NCI-H1417 treated with DMSO at 0.1 percent for 48 hours (cell line): Measurements from ENCODE around the gene RXFP4.

ENCODE experiments used
- DNase-seq: peaks from one replicate; lab custom pipeline; 2025; lab: John Stamatoyannopoulos, UW

Gene RXFP4

DNA sequence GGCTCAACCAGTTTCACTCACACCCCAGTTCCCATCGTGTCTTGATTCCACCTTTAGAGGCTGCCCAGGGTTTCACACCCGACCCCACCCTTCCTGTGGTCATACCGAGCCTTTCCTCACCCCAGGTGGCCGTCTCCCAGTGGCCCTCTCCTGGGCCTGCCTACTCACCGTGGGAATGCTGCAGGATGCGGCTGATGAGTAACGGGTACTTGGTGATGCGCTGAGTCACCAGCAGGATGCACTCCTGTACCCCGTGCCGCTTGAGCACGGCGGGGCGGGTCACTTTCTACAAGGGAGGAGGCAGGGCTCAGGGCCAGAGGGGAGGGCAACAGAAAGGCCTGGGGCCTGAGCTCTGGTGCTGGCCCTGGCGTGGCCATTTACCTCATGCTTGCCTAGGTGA, 20.5 kb downstream of the RXFP4 start:
- no peak for DNase-seq

DNA sequence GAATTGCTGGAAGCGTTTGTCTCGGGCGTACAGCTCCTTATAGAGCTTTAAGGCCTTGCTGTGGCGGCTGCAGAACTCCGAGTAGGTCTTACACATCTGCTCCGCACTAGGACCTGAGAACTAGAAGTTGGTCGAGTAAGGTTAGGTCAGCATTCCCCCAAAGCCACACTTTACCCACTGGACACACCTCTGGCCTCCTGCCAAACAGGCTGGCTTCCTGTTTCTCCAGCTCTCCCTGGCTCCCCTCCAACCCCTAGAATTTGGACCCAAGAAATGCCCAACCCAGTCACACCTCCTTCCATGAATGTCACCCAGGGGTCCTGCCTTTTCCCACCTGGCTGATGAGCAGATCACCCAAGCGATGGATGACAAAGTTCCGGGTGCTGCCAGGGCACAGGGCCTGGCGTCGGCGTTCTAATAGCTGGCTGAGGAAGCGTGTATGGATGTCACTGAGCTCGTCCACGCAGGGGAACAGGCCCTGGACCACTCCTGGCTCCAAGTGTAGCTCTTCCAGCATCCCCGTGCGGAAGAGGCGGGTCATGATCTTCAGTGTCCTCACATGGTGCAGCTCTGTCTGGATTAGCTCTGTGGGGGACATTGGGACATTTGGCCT, 21.3 kb downstream of the RXFP4 start:
- DNase-seq = no peak

DNA sequence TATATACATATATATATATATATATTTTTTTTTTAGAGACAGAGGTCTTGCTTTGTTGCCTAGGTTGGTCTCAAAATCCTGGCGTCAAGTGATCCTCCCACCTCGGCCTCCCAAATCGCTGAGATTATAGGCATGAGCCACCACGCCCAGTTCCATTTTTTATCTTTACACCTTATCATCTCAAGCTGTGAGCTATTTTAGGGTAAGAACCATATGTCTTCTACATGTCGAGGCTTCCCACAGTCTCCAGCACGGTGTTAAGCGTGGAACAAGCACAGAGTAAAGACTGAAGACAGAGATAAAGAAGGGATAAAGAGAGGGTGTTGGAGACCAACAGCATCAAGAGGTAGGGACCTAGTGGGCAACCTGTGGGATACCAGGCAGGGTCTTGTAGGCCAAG, 22.8 kb downstream of the RXFP4 start:
- DNase-seq = no peak

GRCh38 chr1:155966135-155966534, 24.7 kb downstream of the RXFP4 start:
- DNase-seq = no peak

DNA sequence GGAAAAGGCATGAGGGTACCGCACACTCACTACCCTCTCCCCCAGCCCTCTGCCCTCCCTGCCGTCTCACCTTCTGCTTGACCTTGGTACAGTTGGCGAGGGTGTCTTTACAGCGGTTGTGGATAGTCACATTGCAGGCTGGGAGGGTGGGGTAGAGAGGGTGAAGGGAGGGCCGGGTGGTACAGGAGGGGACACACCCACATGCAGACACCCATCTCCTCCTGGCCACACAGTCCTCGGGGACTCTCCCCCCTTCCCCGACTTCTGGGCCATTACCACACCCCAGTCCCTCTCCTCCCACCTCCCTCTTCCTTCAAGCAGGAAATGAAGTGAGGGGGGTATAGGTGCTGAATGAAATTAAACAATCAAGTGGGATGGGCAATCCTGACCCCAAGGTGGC, 25.3 kb downstream of the RXFP4 start:
- no peak for DNase-seq

- DNase-seq = no peak
Observed at GRCh38 chr1:155967341-155968050, 26.1 kb downstream of the RXFP4 start.

DNA sequence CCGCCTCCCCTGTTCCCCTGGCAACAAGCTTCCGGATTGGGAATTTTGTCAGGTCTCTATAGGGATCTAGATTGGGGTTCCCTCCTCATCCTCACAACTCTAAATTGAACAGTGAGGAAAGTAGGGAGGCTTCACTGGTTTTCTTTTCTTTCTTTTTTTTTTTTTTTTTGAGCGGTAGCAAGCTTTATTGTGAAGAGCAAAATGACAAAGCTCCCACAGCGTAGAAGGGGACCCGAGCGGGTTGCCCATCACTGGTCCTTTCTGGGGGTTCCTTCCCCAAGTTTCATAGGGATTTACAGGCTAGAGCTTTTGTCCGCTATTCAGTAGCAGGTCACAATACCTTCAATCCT, 26.6 kb downstream of the RXFP4 start:
- DNase-seq = no peak

- no peak for DNase-seq
Observed at GRCh38 chr1:155968670-155969069, 27.2 kb downstream of the RXFP4 start.

- no peak for DNase-seq
Observed at GRCh38 chr1:155969377-155969791, 27.9 kb downstream of the RXFP4 start.

DNA sequence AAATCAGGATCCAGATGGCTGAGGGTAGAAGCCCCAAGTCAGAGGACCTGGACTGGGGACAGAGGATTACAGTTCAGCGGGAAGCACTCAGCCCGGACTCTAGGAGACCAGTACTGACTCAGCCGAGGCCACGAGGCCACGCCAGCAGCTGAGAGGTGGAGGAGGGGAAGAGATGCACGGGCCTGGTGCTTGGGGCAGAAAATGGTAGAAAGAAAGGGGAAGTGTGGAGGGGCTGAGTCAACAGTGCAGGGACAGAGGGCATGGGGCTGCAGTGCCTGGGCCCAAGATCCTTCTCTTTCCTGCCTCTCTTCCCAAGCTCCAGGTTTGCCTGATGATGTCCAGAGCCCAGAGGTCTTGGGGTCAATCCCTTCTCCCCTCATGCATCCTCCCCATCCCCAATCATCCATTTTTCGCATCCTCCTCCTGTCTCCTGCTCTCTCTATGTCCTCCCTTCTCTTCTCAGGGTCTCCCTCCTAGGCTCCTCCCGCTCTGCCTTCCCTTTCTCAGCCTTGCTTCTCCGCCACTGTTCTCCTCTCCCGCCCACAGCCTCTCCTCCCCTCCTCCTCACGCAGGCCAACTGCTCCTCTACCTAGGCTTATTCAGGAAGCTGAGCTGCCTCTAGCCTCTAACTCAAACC, 29.2 kb downstream of the RXFP4 start:
- no peak for DNase-seq

- no peak for DNase-seq
Observed at GRCh38 chr1:155971910-155972809, 30.7 kb downstream of the RXFP4 start.

DNA sequence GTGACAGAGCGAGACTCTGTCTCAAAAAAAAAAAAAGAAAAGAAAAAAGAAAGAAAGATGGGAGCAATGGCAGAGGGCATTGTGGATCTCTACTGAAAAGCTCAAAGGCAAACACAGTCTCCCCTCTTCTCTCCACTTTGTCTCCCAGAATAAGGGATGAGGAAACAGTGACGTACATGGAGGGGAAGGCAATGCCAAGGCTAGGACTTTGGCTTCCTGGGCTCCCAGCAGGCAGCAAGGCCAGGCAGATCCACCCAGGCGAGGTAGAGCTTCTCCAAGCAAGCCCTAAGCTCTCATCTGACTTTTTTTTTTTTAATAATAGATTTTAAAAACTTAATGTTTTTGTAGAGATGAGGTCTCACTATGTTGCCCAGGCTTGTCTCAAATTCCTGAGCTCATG, 32.3 kb downstream of the RXFP4 start:
- no peak for DNase-seq

DNA sequence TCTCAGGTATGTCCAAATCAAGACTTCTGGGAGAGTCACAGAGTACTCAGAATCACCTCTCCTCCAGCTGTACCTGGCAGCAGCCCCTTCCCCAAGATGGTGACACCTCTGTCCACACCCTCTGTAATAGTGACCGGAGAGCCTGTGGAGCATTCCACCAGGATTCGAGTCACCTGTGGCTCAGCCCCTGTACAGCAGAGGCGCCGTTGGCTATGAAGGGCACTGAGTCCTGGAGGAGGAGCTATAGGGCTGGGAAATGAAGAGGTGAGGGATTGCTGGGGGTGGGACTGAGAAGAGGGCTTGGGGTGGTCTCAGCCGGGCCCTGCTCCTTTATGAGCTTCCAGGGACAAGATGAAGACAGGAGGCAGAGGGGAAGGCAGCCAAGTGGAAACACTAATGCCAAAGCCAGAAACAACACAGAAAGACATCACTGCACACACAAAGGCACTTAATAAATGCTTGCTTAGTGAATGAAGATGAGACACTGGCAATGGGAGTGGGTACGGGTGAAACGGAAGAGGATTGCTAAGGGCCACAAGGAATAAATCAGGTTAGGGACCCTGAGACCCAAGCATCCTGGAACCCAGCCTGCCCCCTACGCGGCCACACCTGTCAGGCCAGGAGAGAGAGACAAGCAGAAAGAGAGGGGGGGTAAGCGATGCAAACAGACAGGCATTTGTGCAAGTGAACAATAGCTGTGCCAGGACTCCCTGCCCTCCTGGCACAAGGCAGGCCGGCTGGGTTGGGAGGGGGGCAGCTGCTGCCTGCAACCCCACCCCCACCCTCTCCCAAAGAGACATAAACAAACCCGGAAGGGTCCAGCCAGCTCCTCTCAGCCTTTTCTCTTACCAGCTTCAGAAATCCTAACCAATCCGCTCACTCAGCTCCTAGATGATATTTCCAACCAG, 33.0 kb downstream of the RXFP4 start:
- DNase-seq = no peak

- DNase-seq = no peak
Observed at GRCh38 chr1:155975375-155976061, 34.1 kb downstream of the RXFP4 start.

DNA sequence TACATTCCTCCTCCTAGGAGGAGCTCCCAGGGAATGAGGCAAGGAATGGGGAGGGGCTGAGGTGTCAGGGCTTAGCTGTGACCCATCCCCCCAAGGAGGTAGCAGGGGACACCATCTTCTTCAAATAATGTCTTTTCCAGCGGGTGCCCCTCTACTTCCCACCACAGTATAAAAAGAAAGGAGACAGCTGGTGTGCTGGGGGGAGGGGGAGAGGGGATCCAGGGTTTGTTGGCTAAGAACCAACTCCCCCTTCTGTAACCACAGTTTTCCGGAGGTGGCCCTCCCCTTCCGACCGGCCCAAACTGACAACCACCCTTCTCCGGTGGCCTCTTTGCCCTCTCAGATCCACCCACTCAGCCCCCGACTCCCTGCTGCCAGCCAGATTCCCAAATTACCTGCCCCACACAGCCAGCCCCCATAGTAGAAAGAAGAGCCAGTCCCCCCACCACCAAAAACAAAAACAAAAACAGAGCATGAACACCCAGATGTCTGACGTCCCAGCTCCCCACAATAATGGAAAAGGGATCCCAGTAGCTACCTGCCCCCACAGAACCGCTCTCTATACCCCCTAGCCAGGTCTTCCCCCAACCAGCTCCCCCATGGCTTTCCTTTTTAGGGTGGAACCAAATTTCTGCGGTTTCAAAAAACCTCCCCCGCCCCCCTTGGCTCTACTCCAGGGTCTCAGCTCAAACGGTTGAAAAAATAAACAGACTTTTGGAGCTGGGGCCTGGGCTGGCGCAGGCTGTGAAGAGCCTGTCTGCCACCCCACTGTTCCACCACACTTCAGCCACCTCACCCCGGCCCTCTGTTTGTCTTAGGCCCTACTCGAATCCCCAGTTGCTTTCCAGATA, 34.8 kb downstream of the RXFP4 start:
- DNase-seq = no peak

- no peak for DNase-seq
Observed at GRCh38 chr1:155976913-155977689, 35.7 kb downstream of the RXFP4 start.

DNA sequence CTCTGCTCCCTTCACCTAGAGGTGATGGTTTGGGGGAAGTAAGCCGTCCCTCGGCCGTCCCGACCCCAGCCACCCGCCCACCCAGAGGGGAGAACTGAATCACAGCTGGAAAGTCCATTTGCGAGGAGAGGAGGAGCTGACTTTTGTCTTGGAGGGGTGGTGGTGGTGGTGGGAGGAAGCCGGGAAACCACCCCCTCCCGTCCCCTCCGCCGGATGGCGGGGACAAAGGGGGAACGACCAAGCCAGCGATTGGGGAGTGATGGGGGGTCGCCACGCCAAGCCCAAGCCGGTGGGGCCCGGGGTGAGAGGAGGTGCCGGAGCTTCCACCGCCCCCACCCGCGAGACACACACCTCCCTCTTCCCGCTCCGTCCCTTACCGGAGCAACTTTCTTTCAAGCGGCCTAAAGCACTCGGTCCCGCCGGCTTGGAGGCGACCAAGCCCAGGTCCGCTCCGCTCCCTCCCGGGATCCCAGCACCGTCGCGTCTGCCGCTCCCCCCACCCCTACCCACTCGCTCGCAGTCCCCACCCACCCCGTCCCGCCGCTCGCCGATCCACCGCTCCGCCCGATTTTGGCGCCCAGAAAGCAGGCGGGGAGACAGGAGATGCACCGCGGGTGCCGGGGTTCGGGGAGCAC, 36.4 kb downstream of the RXFP4 start:
- no peak for DNase-seq

- no peak for DNase-seq
Observed at GRCh38 chr1:155978325-155978972, 37.0 kb downstream of the RXFP4 start, which contains the start of gene ARHGEF2. Gene ARHGEF2 (minus strand): TSS chr1:155978547. CDS start chr1:155978427, 120 bp downstream.
